ENCODE results near the gene MAGI2. TPM values are rescaled to one million over a fixed set of nuclear protein-coding genes. Genes with fewer than 3 reads are reported as not detected.

MAGI2 gene
- total and polyA plus RNA-seq, 2 donors from 2014 or later, result 4.4 to 9.0 TPM

- no peak overlapping the region for H3K27ac ChIP-seq (ENCODE audit: low read depth in 2 of 2, low read length in 2 of 2)
- no peak for TF ChIP-seq CTCF (IDR thresholded peaks at IDR 0.05; ENCODE audit: borderline replicate concordance, extremely low read depth, insufficient read depth)
- FAIRE-seq, result no peak
- no peak for DNase-seq
- H3K9me3 ChIP-seq (ENCODE audit: control insufficient read depth in 2 of 3, insufficient read depth in 1 of 3, low read length in 3 of 3), result peaks cover 0 to 3% (median 0%) of the 10 kb centered on the region in 3 donors
- H3K36me3 ChIP-seq (ENCODE audit: control insufficient read depth in 2 of 3, insufficient read depth in 3 of 3, low read length in 3 of 3), result no peaks in the 10 kb centered on the region
- H3K27me3 ChIP-seq (ENCODE audit: control insufficient read depth, insufficient read depth, low read length), result no peaks in the 10 kb centered on the region
- no peaks in the 10 kb centered on the region for H3K4me1 ChIP-seq (ENCODE audit: control insufficient read depth in 2 of 3, insufficient read depth in 2 of 3, low read depth in 1 of 3, low read length in 3 of 3)
- intact Hi-C loops (cut with DNase I), result no loop called here
- no peak overlapping the region for H3K9ac ChIP-seq (ENCODE audit: low read length in 3 of 3)
- H3K4me3 ChIP-seq (ENCODE audit: low read length in 3 of 3), result no peak overlapping the region
Observed at GRCh38 chr7:78092331-78092730, 1361.1 kb downstream of the MAGI2 start.

GRCh38 chr7:78090616-78091015, 1362.9 kb downstream of the MAGI2 start:
- no peak overlapping the region for H3K4me3 ChIP-seq (ENCODE audit: low read length in 3 of 3)
- no peak for TF ChIP-seq CTCF (IDR thresholded peaks at IDR 0.05; ENCODE audit: borderline replicate concordance, extremely low read depth, insufficient read depth)
- no peak overlapping the region for H3K9ac ChIP-seq (ENCODE audit: low read length in 3 of 3)
- H3K36me3 ChIP-seq (ENCODE audit: control insufficient read depth in 2 of 3, insufficient read depth in 3 of 3, low read length in 3 of 3), result no peaks in the 10 kb centered on the region
- no peaks in the 10 kb centered on the region for H3K4me1 ChIP-seq (ENCODE audit: control insufficient read depth in 2 of 3, insufficient read depth in 2 of 3, low read depth in 1 of 3, low read length in 3 of 3)
- no peaks in the 10 kb centered on the region for H3K27me3 ChIP-seq (ENCODE audit: control insufficient read depth, insufficient read depth, low read length)
- no peak overlapping the region for H3K27ac ChIP-seq (ENCODE audit: low read depth in 2 of 2, low read length in 2 of 2)
- H3K9me3 ChIP-seq (ENCODE audit: control insufficient read depth in 2 of 3, insufficient read depth in 1 of 3, low read length in 3 of 3), result no peaks in the 10 kb centered on the region
- FAIRE-seq (no peak), DNase-seq (no peak)
- intact Hi-C loops (cut with DNase I), result no loop called here

GRCh38 chr7:78083476-78084120, 1369.9 kb downstream of the MAGI2 start:
- H3K36me3 ChIP-seq (ENCODE audit: control insufficient read depth in 2 of 3, insufficient read depth in 3 of 3, low read length in 3 of 3), result no peaks in the 10 kb centered on the region
- H3K27me3 ChIP-seq (ENCODE audit: control insufficient read depth, insufficient read depth, low read length), result no peaks in the 10 kb centered on the region
- H3K9me3 ChIP-seq (ENCODE audit: control insufficient read depth in 2 of 3, insufficient read depth in 1 of 3, low read length in 3 of 3), result no peaks in the 10 kb centered on the region
- H3K9ac ChIP-seq (ENCODE audit: low read length in 3 of 3), result no peak overlapping the region
- H3K4me3 ChIP-seq (ENCODE audit: low read length in 3 of 3), result no peak overlapping the region
- no peaks in the 10 kb centered on the region for H3K4me1 ChIP-seq (ENCODE audit: control insufficient read depth in 2 of 3, insufficient read depth in 2 of 3, low read depth in 1 of 3, low read length in 3 of 3)
- TF ChIP-seq CTCF (IDR thresholded peaks at IDR 0.05; ENCODE audit: borderline replicate concordance, extremely low read depth, insufficient read depth), result no peak
- FAIRE-seq (no peak), DNase-seq (no peak)
- intact Hi-C loops (cut with DNase I), result no loop called here
- H3K27ac ChIP-seq (ENCODE audit: low read depth in 2 of 2, low read length in 2 of 2), result no peak overlapping the region

- no peak for TF ChIP-seq CTCF (IDR thresholded peaks at IDR 0.05; ENCODE audit: borderline replicate concordance, extremely low read depth, insufficient read depth)
- no peaks in the 10 kb centered on the region for H3K4me1 ChIP-seq (ENCODE audit: control insufficient read depth in 2 of 3, insufficient read depth in 2 of 3, low read depth in 1 of 3, low read length in 3 of 3)
- H3K36me3 ChIP-seq (ENCODE audit: control insufficient read depth in 2 of 3, insufficient read depth in 3 of 3, low read length in 3 of 3), result no peaks in the 10 kb centered on the region
- no peak overlapping the region for H3K4me3 ChIP-seq (ENCODE audit: low read length in 3 of 3)
- no peak overlapping the region for H3K27ac ChIP-seq (ENCODE audit: low read depth in 2 of 2, low read length in 2 of 2)
- no peaks in the 10 kb centered on the region for H3K27me3 ChIP-seq (ENCODE audit: control insufficient read depth, insufficient read depth, low read length)
- intact Hi-C loops (cut with DNase I), result no loop called here
- no peak overlapping the region for H3K9ac ChIP-seq (ENCODE audit: low read length in 3 of 3)
- no peaks in the 10 kb centered on the region for H3K9me3 ChIP-seq (ENCODE audit: control insufficient read depth in 2 of 3, insufficient read depth in 1 of 3, low read length in 3 of 3)
- DNase-seq (no peak), FAIRE-seq (no peak)
Observed at GRCh38 chr7:78082556-78082955, 1370.9 kb downstream of the MAGI2 start.
